Mucosa of gallbladder (tissue), 1 donor: Measurements from ENCODE around the gene SET. TPM values are rescaled to one million over a fixed set of nuclear protein-coding genes. Genes with fewer than 3 reads are reported as not detected.
A peak's percentile ranks its signal among the peaks of the same experiment; 100 is the strongest.
"Not testable (repeated sequence)": the region's sequence is repeated elsewhere in the genome, so short reads cannot be mapped to it uniquely, and the experiment has no call there.

Source experiments
- DNase-seq: peaks from one replicate; pipeline ENCODE4 v3.0.0-alpha.2; 2020; ENCODE audit warnings: low spot score
- total RNA-seq: library from RNA; stranded (reverse); gene quantifications from one replicate; pipeline ENCODE4 v1.2.1, GENCODE V29; 2021
- donor health status: DM: no; HTN: no; CAD: no.

Gene SET, protein sequence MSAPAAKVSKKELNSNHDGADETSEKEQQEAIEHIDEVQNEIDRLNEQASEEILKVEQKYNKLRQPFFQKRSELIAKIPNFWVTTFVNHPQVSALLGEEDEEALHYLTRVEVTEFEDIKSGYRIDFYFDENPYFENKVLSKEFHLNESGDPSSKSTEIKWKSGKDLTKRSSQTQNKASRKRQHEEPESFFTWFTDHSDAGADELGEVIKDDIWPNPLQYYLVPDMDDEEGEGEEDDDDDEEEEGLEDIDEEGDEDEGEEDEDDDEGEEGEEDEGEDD
- 198 TPM for total RNA-seq

DNA sequence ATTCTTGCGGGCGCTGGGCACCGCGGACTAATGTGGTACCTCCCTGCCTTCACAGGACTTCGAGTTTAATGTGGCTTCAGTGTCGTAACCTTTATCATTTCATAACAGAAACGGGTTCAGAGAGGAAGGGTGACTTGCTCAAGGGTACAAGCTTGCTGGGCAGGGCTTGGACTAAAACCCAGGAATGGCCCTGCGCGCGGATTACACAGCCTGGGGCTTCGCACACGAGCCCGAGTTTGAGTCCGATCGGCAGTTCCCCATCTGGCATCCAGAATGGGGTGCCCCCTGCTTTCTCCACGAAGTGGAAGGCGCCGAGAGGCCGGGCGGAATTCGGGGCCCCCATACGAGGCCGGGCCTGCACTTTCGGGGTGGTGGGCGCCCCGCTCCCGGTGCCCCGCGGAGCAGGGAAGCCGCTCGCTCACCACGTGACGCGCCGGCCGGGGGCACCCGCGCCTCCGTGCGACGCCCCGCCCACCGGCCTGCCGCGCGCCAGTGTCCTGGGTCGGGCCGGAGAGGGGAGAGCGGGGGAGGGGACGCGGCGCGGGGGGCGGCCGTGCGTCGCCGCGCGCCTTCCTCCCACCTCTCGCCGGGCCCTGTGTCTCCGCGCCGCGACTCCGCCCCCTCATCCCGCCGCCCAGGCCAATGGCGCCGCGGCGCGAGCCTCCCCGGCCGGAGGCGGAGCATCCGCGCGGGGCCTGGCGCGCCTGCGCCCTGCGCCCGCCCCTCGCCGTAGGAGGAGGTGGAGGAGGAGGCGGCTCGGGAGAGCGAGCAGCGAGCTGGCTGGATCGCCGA lies at the start of gene SET:
Gene SET, plus strand, starts transcription at position 722 of the 792 bp plus-strand sequence. CDS start 361 bp downstream, outside the sequence.
- DNase-seq = peak; percentile 95

DNA sequence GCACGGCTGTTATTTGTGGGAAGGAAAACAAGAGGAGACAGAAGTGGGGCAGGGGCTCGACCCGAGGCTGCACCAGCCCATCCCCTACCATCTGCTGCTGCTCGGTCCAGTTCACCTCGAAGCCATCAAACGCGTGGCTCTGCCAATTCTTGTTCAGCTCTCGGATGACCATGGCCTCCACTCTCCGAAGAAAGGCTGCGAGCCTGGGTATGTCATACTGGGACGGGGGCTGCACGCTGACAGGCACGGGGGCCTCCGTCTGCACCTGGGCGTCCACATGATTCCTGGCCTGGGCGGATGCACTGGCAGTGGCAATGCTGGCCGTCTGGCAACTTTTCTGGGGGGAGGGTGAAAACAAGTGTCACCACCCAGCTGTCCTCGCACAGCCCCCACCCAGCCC lies 48.4 kb upstream of the SET start:
- DNase-seq = no peak

DNA sequence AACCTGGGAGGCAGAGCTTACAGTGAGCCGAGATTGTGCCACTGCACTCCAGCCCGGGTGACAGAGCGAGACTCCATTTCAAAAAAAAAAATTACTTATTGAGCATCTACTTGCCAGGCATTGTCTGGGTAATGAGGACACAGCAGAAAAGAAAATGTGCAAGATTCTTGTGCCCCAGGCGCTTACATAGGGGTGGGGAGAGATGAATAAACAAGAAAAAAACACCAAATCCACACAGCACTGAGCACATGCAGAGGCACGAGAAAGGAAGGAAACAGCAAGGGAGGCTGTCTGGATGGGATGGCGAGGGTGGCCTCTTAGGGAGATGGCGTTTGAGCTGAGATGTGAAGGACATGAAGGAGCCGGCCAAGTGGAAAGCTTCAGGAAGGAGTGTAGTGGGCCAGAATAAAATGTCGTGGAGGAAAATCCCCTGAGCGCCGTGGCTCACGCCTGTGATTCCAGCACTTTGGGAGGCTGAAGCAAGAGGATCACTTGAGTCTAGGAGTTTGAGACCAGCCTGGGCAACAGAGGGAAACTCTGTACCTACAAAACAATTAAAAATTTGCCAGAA lies 46.3 kb upstream of the SET start:
- no peak for DNase-seq

DNA sequence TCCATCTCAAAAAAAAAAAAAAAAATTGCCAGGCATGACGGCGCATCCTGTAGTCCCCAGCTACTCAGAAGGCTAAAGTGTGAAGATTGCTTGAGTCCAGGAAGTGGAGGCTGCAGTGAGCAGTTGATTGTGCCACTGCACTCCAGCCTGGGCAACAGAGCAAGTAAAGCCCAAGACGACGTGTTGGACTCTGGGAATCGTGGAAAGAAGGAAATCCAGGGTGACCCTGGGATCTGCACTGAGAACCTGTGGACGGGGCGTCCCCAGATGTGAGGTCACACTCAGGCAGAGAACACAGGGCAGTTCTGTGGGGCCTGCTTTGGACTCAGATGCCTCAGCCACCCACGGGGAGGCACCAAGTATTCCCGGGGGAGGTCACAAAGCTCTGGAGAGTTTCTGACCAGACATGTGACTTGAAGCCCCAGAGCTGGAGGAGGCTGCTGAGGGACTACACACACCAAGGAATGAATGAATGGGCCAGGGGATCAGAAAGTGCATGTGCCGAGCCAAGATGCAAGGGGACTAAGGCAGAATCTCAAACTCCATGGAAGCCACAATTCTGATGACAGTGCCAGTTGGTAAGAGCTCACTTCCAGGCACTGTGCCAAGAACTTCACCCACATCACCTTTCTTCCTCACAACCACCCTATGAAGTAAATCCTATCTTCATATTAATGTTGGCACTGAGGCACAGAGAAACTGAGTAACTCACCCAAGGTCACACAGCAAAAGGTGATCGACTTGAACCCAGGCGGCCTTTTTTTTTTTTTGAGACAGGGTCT lies 45.3 kb upstream of the SET start:
- DNase-seq = no peak

DNA sequence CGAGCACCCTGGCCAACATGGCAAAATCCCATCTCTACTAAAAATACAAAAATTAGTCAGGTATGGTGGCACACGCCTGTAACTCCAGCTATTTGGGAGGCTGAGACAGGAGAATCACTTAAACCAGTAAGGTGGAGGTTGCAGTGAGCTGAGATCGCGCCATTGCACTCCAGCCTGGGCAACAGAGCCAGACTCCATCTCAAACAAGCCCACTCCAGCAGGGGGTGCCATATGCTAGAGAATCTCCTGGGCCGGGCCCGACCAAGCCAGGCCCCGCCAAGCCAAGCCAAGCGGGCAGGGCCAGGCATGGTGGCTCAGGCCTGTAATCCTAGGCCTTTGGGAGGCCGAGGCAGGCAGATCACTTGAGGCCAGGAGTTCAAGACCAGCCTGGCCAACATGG lies 40.8 kb upstream of the SET start:
- DNase-seq = peak; percentile 45

DNA sequence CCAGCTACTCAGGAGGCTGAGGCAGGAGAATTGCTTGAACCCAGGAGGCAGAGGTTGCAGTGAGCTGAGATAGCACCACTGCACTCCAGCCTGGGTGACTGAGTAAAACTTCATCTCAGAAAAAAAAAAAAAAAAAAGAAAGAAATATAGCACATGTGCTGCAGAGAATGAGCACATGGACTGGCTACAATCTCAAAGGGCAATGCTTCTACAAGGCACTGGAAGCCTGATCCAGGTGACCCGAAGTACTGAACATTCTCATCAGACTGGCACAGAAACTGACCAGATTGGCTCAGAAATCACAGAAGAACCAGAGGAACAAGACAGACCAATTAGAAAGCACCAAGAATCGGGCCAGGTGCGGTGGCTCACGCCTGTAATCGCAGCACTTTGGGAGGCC lies 37.2 kb upstream of the SET start:
- DNase-seq = no peak

DNA sequence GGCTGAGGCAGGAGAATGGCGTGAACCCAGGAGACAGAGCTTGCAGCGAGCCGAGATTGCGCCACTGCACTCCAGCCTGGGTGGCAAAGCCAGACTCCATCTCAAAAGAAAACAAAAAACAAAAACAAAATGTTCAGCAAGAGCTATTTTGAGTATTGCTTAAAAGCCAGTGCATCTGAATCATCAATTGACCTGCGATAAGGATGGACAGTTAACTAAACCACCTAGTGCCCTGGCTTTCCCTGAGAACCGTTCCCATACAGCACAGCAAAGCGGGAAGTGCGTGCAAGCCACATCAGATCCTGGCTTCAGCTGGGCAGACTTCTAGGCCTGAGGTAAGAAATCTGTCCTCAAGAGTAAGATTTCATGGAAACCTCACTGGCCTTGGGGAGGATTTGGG lies 35.1 kb upstream of the SET start:
- no peak for DNase-seq

DNA sequence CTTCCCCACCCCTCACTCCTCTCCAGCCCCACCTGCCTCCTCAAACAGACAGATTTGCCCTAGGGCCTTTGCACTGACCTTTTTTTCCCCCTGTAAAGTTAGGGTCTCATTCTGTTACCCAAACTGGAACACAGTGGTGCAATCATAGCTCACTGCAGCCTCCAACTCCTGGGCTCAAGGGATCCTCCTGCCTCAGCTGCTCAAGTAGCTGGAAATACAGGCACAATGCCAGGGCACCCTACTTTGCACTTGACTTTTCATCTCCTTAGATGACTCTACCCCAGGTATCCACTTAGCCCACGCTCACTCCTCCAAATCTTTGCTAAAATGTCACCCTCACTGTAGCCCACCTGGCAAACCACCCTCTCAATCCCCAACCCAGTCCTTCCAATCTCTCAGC lies 34.5 kb upstream of the SET start:
- DNase-seq = no peak

DNA sequence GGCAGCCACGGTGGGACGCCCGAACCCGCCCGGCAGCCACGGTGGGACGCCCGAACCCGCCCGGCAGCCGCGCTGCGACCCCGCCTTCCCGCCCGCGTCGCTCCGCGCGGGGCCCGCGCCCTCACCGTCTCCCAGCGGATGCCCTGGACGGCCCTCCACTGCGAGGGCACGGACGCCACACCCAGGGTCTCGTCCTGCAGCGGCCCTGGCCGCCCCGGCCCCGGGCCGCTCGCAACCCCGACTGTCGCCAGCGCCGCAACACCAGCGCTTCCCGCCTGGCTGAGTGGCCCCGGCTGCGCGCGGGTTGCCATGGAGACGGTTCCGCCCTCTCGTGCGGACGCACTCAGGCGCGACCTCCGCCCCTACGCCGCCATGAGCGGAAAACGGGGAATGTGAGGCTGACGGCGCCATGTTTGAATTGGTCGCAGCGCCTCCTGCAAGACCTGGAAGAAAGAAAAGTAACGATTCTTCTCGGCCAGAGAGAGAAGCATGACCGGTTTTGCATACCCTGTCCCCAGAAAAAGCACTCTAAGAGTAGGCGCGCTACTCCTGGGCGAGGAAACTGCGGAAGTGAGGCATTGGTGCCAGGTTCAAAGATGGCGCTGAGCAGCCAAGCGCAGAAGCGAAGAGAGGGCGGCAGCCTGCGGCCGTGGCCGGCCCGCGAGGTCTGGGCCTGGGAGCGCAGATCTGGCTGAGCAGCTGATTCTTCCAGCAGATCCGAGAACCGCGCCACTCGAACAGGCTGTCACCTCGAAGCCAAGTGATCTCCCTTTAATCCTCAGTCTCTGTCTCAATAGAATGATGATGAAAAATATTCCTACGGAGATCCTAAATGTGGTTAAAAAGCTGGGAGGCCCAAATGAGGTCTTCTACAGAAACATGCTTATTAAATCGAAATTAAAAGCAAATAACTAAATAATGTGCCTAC lies 32.3 kb upstream of the SET start, which contains the start of gene DYNC2I2:
Gene DYNC2I2, minus strand, starts transcription at position 432 of the 928 bp plus-strand sequence. Its CDS starts 121 bp downstream, at position 311.
- DNase-seq = peak; percentile 97

DNA sequence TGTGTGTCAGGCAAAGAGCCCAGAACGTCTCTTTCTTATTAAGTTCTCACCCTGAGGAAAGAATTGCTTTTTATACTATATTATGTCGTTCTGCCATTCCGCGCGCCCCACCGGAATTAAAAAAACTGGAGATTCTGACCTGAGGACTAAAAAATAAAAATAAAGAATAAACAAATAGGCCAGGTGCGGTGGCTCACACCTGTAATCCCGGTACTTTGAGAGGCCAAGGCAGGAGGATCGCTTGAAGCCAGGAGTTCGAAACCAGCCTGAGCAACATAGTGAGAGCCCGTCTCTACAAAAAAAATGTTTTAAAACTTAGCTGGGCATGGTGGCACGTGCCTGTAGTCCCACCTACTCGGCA lies 31.7 kb upstream of the SET start:
- DNase-seq = no peak

DNA sequence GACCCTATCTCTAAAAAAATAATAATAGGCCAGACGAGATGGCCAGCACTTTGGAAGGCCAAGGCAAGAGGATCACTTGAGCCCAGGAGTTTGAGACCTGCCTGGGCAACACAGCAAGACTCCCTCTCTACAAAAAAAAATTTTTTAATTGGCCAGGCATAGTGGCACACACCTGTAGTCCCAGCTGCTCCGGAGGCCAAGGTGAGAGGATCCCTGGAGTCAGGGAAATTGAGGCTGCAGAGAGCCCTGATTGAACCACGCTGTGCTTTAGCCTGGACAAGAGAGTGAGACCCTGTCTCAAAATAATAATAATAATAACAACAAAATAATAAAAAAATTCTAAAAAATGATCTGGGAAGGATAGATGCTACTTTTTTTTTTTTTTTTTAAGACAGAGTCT lies 31.2 kb upstream of the SET start:
- no peak for DNase-seq

DNA sequence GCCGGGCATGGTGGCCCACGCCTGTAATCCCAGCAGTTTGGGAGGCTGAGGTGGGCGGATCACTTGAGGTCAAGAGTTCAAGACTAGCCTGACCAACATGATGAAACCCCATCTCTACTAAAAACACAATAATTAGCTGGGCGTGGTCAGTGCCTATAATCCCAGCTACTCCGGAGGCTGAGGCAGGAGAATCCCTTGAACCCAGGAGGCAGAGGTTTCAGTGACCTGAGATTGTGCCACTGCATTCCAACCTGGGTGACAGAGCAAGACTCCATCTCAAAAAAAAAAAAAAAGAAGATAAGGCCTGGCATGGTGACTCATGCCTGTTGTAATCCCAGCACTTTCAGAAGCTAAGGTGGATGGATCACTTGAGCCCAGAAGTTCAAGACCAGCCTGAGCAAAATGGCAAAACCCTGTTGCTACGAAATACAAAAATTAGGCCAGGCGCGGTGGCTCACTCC lies 22.5 kb upstream of the SET start:
- not testable (repeated sequence) for DNase-seq

DNA sequence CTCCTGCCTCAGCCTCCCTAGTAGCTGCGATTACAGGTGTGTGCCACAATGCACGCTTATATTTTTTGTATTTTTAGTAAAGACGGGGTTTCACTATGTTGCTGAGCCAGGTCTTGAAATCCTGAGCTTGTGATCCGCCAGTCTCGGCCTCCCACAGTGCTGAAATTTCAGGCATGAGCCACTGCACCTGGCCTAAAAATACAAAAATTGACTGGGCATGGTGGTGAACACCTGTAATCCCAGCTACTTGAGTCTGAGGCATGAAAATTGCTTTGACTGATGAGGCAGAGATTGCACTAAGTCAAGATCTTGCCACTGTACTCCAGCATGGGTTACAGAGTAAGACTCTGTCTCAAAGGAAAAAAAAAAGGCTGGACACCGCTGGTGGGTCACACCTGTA lies 19.2 kb upstream of the SET start:
- DNase-seq = no peak

DNA sequence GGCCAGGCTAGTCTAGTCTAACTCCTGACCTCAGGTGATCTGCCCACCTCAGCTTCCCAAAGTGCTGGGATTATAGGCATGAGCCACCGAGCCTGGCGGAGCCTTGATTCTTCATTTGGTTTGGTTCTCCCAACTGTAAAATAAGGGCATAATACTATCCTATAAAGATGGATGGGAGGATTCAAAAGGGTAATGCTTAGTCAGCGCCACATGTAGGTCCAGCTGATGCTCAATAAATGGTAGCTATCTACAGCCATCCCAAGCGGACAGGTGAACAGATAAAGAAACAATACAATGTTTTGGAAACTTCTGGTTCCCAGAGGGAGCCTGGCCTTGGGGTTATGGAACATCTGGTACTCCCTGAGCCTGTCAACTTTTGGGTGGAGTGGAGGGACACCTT lies 13.6 kb upstream of the SET start:
- DNase-seq = no peak

DNA sequence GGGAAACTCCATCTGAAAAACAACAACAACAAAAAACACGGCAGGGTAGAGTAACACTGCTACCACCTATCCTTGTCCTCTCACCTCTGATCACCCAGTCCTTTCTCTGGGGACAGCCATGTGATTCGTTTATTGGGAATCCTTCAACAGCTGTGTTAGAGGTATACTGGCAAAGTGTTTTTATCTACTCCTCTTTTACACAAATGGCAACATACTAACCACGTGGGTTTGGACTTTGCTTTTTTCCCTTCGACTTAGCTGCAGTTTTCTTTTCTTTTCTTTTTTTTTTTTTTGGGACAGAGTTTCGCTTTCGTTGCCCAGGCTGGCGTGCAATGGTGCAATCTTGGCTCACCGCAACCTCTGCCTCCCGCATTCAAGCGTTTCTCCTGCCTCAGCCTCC lies 11.2 kb upstream of the SET start:
- no peak for DNase-seq

DNA sequence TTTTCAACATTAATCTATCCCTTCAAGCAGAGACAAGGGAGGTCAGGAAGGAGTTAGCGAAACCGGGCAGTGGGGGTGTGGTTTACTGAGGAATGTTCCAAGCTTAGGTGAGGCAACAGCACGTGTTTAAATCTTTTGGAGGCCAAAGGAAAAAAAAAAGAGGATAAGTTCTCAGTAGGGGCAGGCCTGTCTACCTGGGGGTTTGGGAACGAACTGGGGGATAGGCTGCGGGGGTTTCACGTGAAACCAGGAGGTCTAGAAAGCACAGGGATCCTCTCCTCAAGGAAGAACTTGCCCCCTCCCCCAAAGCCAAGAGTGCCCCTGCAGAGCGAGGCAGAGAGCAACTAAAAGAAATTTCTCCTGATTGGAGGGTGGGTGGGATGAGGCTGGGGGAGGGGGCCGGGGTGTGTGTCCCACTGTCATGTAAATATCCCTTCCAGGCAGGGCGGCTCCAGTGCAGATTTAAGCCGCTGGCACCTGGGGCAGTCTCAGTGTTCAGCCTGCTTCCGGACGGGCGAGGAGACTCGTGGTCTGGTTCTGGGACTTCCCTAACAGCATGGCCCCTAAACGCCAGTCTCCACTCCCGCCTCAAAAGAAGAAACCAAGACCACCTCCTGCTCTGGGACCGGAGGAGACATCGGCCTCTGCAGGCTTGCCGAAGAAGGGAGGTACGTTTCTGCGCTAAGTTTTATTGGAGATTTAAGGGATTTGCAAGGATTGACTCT lies 5.5 kb upstream of the SET start:
- peak; percentile 66 for DNase-seq

DNA sequence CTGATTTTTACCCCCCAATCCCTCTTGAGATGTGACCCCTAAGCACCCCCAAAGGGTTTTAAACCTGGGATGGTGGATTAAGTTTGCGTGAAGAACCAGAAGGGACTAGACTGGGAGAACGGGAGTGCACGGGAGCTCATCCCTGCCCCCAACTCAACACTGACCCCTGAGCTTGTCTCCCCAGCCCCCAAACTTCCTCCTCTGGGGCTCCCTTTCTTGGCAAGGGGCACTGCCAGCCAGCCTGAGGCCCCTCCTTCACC lies 5.0 kb upstream of the SET start:
- no peak for DNase-seq

DNA sequence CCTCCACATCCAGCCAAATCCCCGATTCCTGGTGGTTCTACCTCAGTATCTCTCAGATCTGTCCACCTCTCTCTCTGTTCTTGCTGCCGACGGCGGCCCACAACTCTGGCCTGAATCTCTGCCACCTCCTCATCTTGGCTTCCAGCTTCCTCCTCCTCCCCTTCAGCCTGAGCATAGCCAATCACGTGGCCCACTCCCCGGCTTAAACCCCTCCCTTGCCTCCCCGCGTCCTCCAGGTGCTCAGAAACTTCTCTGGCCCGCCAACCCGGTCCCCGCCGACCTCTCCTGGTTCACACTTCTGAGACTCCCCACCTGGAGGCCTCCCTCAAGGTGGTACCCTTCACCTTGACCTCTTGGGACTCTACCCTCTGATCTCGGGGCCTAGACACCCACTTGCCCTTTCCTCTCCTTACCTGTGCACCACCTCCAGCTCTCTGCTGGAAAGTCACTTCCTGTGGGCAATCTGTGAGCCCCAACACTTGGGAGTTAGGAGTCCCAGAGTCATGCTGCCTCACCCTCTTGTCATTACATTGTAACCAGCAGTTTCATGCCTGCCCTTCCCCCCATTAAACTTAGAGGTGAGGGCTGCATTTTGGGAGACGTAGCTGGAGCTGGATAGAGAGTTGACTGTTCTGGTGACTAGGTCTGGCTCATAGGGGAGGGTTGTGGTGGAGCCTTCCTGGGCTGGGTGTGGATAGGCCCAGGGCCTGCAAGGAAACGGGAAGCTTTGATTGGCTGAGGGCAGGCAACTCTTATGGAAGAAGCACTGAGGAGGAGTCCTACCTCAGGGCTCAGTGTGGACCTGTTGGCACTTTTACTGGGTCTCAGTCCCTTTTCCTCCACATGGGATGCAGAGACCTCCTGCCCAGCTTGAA lies 4.5 kb upstream of the SET start:
- DNase-seq = peak; percentile 85

DNA sequence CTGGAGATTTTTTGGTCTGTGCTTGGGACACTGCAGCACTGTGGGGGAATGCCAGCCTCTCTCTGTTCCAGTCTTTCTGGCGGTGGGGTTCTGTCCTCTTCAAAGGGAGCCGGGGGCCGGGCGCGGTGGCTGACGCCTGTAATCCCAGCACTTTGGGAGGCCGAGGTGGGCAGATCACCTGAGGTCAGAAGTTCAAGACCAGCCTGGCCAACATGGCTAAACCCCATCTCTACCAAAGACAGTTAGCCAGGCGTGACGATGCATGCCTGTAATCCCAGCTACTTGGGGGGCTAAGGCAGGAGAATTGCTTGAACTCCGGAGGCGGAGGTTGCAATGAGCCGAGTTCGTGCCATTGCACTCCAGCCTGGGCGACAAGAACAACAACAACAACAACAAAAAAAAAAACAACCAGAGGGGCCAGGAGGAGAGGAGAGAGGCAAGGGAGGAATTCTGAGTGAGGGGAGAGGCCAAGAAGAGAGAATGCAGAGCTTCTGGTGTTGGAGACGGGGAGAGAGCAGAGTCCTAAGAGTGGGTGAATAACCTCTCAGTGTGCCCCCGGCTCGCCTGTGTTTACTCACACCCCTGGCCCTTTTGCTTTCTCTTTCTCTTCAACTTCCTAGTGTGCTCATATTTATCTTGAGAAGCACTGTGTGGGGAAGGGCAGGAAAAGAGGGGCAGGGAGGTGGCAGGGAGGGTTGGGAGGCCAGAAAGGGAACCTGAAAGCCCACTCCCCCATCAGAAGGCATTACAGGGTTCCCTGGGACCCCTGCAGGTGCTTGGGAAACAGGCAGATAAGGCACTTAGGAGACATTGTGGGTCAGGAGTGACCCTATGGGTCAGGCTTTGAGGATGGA lies 3.2 kb upstream of the SET start:
- DNase-seq = no peak
